Raji (cell line): Measurements from ENCODE around the gene KRT7.

Experiments used
- POLR2A ChIP-seq: IDR thresholded peaks from 2 replicates; pipeline ENCODE4 v1.6.1; 2011; ENCODE audit warnings: low read depth, low read length, control low read depth; ENCODE audit not compliant: insufficient read depth

Gene KRT7

GRCh38 chr12:52193991-52194390 lies 39.1 kb upstream of the KRT7 start:
- no peak for TF ChIP-seq POLR2A

DNA sequence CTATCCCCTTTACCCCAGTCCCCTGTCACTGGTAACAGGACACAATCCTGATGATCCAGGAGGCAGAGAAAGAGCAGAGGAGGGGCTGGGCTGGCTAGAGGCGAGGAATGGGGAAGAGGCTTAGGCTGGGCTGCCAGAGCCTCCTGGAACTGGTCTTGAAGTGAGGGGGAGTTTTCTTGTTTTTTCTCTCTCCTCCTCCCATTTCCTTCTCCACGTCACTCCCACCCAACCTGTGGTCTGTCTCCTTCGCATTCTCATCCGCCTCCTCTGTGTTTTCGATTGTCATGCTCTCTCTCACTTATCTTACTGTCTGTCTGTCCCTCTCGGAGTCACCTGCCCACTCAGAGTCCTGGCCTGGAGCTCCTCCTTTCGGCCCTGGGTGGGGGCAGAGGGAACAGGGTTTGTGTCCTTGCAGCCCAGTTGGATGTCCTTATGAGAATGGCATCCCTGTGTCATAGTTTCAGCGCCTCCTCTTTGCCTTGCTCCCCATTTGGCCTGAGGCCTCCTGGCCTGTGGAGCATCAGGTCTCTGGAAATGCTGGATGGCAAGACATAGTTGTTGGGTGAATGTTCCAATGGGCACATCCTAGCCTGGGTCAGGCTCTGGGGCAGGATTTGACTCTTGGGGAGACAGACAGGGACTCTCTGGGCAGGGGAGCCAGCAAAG lies 37.8 kb upstream of the KRT7 start:
- TF ChIP-seq POLR2A = no peak

- TF ChIP-seq POLR2A = no peak
These were observed 35.4 kb upstream of the KRT7 start for GRCh38 chr12:52197371-52198231.

- no peak for TF ChIP-seq POLR2A
These were observed 34.4 kb upstream of the KRT7 start for GRCh38 chr12:52198454-52199215.

DNA sequence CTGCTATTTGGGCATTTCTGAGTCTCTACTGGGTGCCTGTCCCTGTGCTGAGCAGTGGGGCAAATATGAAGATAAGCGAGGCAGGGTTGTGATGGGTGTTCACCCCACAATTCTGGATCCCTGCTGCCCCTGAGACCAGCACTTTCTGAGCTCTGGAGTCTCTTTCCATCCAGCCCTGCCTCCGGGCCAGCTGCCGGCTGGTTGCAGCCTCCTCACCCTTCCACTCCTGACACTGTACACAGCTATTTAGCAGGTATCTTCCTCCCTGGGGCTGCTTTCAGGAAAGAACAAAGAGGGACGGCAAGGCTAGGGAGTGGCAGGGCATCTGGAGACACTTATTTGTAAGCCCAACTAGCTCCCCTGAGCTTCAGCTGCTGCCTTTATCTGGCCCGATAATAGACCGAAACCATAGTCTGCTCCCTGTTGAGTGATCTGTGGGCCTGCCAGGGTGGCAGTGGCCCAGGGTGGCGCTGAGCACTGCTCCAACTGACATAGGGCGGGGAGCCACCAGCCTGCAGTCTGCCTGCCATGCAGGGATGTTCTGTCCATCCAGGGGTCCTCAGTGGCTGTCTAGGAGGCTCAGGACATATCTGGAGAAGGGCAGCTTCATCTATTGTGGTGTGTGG lies 33.6 kb upstream of the KRT7 start:
- no peak for TF ChIP-seq POLR2A

GRCh38 chr12:52200086-52200780 lies 32.8 kb upstream of the KRT7 start:
- TF ChIP-seq POLR2A = no peak

- no peak for TF ChIP-seq POLR2A
These were observed 32.1 kb upstream of the KRT7 start for GRCh38 chr12:52200781-52201450.

GRCh38 chr12:52201451-52201839 lies 31.6 kb upstream of the KRT7 start:
- TF ChIP-seq POLR2A = no peak

DNA sequence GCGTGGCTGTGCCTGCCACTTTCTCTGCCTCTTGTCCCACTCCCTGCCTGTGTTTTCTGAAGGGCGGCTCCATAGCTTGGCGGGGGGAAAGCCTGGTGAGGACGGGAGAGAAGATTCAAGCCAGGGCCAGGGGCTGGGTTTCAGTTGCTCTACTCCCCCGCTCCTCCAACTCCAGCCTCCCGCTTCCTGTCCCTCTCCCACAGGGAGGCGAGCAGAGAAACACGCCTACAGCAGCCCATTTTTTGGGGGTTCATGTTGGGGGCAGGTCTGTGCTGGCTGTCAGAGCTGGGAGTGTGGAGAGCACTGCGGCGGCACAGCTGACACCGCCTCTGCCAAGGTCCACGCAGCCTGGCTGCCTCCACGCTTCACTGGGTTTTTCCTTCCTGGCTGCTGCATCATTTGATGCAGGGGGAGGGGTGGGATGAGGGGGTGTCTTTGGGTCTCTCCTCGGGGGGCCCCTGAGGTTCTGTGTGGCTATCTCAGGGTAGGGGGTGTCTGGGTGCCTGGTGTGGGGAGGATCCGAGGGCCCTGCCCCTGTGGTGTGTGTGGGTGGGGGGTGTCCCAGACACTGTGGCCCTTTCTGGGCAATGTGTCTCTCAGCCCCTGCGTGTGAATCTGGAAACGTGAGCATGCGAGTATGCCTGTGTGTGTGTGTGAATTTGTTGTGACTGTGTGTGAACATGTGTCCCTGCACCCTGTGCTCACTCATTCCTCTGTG lies 30.5 kb upstream of the KRT7 start:
- no peak for TF ChIP-seq POLR2A

DNA sequence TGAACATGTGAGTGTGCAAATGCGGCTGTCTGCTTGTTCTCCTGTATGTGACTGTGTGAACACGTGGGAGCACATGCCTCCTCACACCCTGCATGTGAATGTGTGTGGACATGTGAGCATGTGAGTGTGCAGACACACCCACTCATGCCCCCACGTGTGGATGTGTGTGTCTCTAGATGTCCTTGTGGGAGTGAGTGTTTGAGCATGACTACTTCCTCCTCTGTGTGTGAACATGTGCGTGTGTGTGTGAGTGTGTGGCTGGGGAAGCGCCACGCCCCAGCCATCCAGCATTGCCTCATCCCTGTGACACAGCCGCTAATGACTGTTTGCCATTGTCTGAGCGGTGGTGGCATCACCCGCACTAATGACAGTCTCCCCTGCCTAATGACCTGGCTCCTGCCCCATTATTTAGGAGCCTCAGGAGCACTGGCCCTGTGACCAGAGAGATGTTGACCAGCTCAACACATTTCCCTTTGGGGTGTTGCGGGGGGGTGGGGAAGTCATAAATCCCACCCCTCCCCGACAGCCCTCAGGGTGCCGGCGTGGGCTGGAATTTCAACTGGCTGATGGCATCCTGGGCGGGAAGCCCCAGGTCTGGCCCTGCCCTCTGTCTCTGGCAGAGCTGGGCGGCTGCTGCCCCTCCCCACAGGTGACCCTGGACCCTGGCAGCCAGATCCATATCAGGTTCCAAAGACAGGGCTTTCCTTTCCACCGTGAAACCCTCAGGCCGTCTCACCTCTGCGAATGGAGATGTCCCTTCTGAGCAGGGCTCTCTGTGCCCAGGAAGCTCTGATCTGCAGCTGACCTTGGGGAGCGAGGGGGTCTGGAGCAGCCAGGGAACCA lies 29.7 kb upstream of the KRT7 start:
- no peak for TF ChIP-seq POLR2A

GRCh38 chr12:52204095-52204930 lies 28.7 kb upstream of the KRT7 start:
- no peak for TF ChIP-seq POLR2A
